Activated T-helper 1 cell treated with anti-CD3 and anti-CD28 coated beads, Interleukin-12 subunit alpha, Interleukin-12 subunit beta, Interleukin-2, Interleukin-4 antibody, amounts not matched to agents 30 ng/mL and 10 ng/mL and 1 ng/mL, durations not matched to agents 14 hours and 24 hours and 36 hours (primary cell): Measurements from ENCODE around the gene COL25A1. TPM values are rescaled to one million over a fixed set of nuclear protein-coding genes. Genes with fewer than 3 reads are reported as not detected.
"Not testable (repeated sequence)": the region's sequence is repeated elsewhere in the genome, so short reads cannot be mapped to it uniquely, and the experiment has no call there.

ENCODE experiments used
- DNase-seq: peaks from one replicate; pipeline ENCODE4 v3.0.0; 2021; ENCODE audit warnings: low spot score
- H3K27ac Mint-ChIP-seq: one replicate; pipeline ENCODE4 v1.8.0; 2021; ENCODE audit warnings: mild to moderate bottlenecking, mixed read lengths
- H3K27me3 Mint-ChIP-seq: one replicate; pipeline ENCODE4 v1.8.0; 2022; ENCODE audit warnings: mild to moderate bottlenecking, moderate library complexity, mixed read lengths; ENCODE audit not compliant: insufficient read depth
- H3K36me3 Mint-ChIP-seq: one replicate; pipeline ENCODE4 v1.8.0; 2021; ENCODE audit warnings: low read depth, mixed read lengths
- H3K4me1 Mint-ChIP-seq: one replicate; pipeline ENCODE4 v1.8.0; 2021; ENCODE audit warnings: low read depth, mixed read lengths
- H3K4me3 Mint-ChIP-seq: one replicate; pipeline ENCODE4 v1.8.0; 2021; ENCODE audit warnings: mild to moderate bottlenecking, moderate library complexity, mixed read lengths
- H3K9me3 Mint-ChIP-seq: one replicate; pipeline ENCODE4 v1.8.0; 2021; ENCODE audit warnings: mixed read lengths
- intact Hi-C: fragments of 100-400 bp; cut with micrococcal nuclease; formaldehyde crosslinking; loops from one replicate; pipeline ENCODE4 v1.15.1; 2024
- total RNA-seq: library from RNA; stranded (reverse); gene quantifications from 2 replicates; pipeline ENCODE4 v1.2.3, GENCODE V29; 2022

Gene COL25A1
- total RNA-seq, 1 donor from 2014 or later: not detected

DNA sequence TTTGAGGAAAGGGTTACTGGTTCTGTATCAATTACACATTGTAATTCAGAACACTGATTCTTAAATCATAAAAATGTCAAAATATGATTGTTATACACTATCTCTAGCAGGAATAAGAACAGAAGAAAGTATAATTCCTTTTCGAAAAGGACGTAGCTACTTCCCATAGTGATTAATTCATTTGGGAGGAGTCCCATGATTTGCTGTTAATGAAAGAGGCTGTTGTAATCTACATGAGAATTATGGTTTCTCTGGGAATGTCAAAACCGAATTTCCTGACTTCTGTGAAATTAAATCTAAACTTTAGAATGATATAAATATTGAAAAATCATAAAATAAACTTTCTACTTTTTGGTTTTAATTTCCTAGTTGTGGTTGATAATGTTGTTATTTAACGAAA is 348.5 kb downstream of the COL25A1 start:
- H3K27me3 Mint-ChIP-seq: peaks cover 10% of the 10 kb centered on the region
- no peak for DNase-seq
- H3K4me3 Mint-ChIP-seq: no peak overlapping the region
- H3K4me1 Mint-ChIP-seq: peaks cover 4% of the 10 kb centered on the region
- H3K9me3 Mint-ChIP-seq: no peaks in the 10 kb centered on the region
- intact Hi-C loops: no loop called here
- H3K27ac Mint-ChIP-seq: no peak overlapping the region
- H3K36me3 Mint-ChIP-seq: peaks cover 1% of the 10 kb centered on the region

DNA sequence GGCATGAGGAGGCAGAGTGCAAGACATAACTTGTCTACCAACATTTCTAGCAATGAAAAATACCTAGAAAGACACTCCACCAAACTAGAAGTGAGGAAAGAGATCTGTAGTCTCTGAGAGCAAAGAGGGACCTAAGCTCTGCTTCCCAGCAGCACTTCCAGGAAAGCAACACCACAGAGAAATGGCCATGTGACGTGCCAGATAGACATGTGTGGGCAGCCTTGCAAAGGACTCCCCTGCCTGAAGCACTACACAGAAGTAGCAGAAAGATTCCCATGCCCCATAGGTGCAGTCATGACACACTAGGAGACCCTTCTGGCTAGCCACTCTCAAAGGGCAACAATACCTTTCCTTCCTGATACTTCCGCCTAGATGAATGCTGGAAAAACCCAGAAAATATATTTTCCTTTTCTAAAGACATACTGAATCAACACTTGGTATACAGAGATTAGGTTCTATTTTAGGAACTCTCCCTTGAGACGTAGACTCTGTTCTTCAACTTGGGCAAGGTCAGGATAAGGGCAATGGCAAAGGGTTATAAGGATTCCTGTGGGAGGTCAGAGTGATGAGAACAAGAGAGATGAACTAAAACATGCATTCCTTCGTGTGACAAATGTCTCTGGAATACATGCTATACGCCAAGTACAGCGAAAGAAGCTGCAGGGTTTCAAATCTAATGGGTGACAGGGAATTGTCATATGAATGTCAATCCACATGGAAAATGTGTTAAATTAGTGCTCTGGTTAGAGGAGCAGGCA is 352.1 kb downstream of the COL25A1 start:
- no peak for DNase-seq
- no peaks in the 10 kb centered on the region for H3K9me3 Mint-ChIP-seq
- H3K4me1 Mint-ChIP-seq: peaks cover 4% of the 10 kb centered on the region
- H3K27me3 Mint-ChIP-seq: peaks cover 6% of the 10 kb centered on the region
- no peak overlapping the region for H3K27ac Mint-ChIP-seq
- intact Hi-C loops: no loop called here
- peaks cover 1% of the 10 kb centered on the region for H3K36me3 Mint-ChIP-seq
- H3K4me3 Mint-ChIP-seq: no peak overlapping the region

DNA sequence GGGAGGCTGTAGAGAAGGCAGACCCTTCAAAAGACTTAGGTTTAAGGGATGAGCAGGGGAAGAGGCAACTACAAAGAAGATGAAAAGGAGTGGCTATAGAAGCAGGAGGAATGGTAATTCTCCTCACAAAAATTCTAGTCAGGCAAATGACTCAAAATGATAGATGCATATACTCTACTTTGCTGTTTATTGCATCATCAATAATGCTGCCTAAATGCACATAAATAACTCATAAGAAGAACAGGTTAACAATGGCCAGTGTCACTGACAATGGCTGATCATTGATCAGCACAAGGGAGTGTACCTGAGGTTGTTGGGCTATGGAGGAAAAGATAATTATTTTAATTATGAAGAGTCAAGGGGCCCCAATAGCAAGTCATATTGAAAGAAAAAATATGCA is 354.9 kb downstream of the COL25A1 start:
- intact Hi-C loops: no loop called here
- no peak for DNase-seq
- no peak overlapping the region for H3K4me3 Mint-ChIP-seq
- H3K4me1 Mint-ChIP-seq: no peaks in the 10 kb centered on the region
- no peak overlapping the region for H3K27ac Mint-ChIP-seq
- peaks cover 5% of the 10 kb centered on the region for H3K27me3 Mint-ChIP-seq
- H3K36me3 Mint-ChIP-seq: peaks cover 1% of the 10 kb centered on the region
- no peaks in the 10 kb centered on the region for H3K9me3 Mint-ChIP-seq

DNA sequence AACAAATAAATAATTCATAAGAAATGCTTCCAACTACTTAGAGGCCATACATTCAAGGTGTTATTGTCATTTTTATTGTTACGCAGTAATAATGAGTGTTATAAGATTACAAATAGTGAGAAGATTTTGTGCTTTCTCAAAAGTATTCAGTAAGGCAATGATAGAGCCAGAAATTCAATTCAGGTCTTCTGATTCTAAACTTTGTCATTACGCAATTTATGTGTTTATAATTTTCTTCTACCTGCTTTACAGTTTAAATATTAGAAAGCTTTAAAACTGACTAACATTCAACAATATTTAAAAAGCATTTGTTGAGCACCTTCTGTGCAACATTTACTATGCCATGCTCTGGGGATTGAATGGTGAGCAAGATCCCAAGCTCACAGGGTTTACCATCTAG is 356.2 kb downstream of the COL25A1 start:
- H3K4me1 Mint-ChIP-seq: no peaks in the 10 kb centered on the region
- intact Hi-C loops: no loop called here
- peaks cover 2% of the 10 kb centered on the region for H3K27me3 Mint-ChIP-seq
- no peak overlapping the region for H3K4me3 Mint-ChIP-seq
- no peaks in the 10 kb centered on the region for H3K36me3 Mint-ChIP-seq
- no peak for DNase-seq
- no peak overlapping the region for H3K27ac Mint-ChIP-seq
- H3K9me3 Mint-ChIP-seq: no peaks in the 10 kb centered on the region

DNA sequence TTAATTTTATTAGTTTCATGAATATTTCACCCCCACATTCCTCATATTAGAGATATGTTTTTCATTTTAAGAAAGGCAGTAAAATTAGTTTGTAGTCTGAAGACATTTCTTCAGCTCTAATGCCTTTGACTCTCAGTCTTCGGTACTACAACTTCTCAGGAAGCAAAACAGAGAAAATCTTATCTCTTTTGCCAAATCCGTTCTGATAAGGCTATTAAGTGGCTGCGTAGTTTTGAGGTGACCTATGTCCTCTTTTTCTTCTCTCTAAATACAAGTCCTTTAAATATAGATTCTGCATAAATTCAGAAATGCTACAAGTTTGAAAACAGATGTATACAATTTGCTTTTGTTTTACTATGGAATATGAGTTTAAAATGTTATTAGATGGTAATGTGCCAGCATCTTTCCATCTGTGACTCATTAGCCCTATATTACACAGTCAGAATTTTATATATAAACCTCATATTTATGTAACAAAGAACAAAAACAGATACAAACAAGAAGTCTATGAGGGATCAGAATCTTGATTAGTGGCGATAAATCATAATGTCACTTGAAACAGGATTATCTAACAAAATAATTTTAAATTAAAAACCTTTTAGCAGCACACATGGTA is 358.4 kb downstream of the COL25A1 start:
- DNase-seq: no peak
- Mint-ChIP-seq H3K9me3 (no peaks in the 10 kb centered on the region), H3K27me3 (no peaks in the 10 kb centered on the region), H3K4me1 (peaks cover 6% of the 10 kb centered on the region), H3K27ac (no peak overlapping the region), H3K36me3 (no peaks in the 10 kb centered on the region), H3K4me3 (no peak overlapping the region)
- intact Hi-C loops: no loop called here

DNA sequence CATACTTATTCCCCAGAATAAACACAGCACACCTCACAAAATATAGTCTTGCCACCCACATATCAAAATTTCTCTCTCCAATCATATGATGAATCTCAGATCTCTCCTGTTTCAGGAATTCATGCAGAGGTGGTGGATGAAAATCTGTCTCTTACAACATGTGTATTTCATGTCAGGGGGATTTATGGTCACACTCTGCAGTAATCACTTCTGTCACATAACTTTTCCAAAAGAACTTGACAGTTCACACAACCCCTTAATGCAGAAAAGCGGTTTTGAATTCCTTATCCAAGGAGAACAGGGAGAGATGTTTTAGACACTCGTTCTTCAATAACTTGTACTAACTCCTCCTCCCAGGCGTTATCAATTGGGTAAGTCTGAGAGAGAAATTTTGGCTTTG is 359.1 kb downstream of the COL25A1 start:
- intact Hi-C loops: no loop called here
- no peak overlapping the region for H3K27ac Mint-ChIP-seq
- peaks cover 6% of the 10 kb centered on the region for H3K4me1 Mint-ChIP-seq
- H3K36me3 Mint-ChIP-seq: no peaks in the 10 kb centered on the region
- no peaks in the 10 kb centered on the region for H3K9me3 Mint-ChIP-seq
- no peak for DNase-seq
- H3K27me3 Mint-ChIP-seq: no peaks in the 10 kb centered on the region
- H3K4me3 Mint-ChIP-seq: no peak overlapping the region

DNA sequence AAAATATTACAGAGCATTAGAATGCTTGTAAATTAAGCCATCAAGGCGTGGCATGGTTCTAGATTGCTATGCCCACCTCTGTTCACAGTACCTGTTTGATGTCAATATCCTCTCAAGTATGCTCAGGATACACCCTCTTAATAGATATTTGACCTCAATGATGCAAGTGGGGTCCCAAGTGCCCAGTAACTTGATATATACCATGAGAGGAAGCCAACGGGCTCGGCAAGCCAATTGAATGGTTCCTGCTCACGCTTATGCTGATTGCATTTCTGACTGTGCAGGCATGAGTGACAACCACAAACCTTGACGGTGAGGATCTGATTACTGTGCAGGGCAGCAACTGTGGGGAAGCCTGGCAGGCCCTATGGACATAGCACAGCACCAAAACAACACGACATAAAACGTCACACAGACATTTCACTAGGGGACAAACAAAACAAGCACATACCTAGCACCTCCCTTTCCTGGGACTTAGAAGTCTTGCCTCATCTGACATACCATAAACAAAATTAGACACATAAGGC is 360.5 kb downstream of the COL25A1 start:
- Mint-ChIP-seq H3K9me3 (no peaks in the 10 kb centered on the region), H3K4me3 (no peak overlapping the region), H3K4me1 (peaks cover 6% of the 10 kb centered on the region), H3K27me3 (peaks cover 5% of the 10 kb centered on the region), H3K36me3 (no peaks in the 10 kb centered on the region), H3K27ac (no peak overlapping the region)
- intact Hi-C loops: no loop called here
- no peak for DNase-seq

DNA sequence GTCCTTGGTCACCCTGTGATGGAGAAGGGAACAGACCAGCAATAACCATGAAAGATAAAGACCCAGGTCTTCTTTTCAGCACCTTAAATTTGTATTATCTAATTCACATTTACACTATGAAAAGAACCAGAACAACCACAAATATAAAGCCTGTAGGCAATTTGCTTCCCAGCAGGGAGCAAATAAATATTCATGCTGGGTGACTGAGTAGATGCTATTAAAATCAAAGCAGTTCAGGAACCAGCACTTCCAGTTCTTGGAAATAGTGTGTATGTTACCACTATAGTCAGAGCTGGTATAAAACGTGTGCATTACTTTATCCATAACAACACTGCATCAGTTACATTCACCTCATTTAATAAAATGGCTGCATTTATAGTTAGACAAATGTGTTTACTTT is 361.8 kb downstream of the COL25A1 start:
- intact Hi-C loops: no loop called here
- H3K27me3 Mint-ChIP-seq: peaks cover 11% of the 10 kb centered on the region
- H3K27ac Mint-ChIP-seq: no peak overlapping the region
- H3K36me3 Mint-ChIP-seq: no peaks in the 10 kb centered on the region
- H3K4me3 Mint-ChIP-seq: no peak overlapping the region
- H3K4me1 Mint-ChIP-seq: peaks cover 6% of the 10 kb centered on the region
- DNase-seq: no peak
- H3K9me3 Mint-ChIP-seq: no peaks in the 10 kb centered on the region

DNA sequence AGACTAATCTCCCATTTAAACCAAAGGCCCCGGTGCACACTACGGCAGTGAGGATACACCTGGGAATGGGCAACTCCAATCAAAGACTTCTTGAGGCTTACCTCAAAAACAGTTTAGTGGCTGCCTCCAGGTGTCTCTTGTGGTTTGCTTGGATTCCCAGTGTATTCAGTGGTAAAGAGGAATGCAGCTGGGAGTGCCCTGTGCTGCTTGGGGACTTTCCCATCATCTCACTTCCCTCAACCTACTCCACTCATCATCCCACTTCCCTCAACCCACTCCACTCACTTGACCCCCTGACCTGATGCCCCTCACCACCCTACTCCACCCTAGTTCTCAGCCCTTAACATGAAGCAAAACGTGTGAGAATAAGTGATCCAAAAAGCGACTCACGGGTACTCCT is 362.3 kb downstream of the COL25A1 start:
- Mint-ChIP-seq H3K27me3 (peaks cover 11% of the 10 kb centered on the region), H3K4me1 (peaks cover 6% of the 10 kb centered on the region), H3K4me3 (no peak overlapping the region), H3K27ac (no peak overlapping the region), H3K36me3 (no peaks in the 10 kb centered on the region), H3K9me3 (no peaks in the 10 kb centered on the region)
- DNase-seq: no peak
- intact Hi-C loops: no loop called here

DNA sequence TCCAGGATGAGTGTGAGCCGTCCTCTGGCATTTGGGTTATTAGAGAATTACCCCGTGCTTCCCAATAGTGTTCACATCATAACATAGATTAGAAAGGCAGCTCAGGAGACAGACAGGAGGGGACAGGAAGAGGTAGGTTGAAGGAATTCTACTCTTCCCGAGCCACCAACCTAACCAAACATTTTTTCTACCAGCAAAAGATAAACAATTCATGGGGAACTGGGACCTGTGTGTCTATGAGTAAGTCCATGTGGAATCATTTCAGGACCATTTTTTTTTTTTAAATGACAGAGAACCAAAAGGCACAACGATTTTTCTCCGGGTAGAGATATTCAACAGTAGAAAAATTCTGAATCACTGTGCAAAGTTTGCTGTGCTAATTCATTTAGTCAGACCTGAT is 365.4 kb downstream of the COL25A1 start:
- Mint-ChIP-seq H3K27me3 (peaks cover 11% of the 10 kb centered on the region), H3K36me3 (no peaks in the 10 kb centered on the region), H3K4me1 (peaks cover 6% of the 10 kb centered on the region), H3K4me3 (no peak overlapping the region), H3K9me3 (no peaks in the 10 kb centered on the region), H3K27ac (no peak overlapping the region)
- intact Hi-C loops: no loop called here
- DNase-seq: no peak

DNA sequence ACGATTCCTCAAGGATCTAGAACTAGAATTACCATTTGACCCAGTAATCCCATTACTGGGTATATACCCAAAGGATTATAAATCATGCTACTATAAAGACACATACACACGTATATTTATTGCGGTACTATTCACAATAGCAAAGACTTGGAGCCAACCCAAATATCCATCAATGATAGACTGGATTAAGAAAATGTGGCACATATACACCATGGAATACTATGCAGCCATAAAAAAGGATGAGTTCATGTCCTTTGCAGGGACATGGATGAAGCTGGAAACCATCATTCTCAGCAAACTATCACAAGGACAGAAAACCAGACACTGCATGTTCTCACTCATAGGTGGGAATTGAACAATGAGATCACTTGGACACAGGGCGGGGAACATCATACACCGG is 368.5 kb downstream of the COL25A1 start:
- H3K9me3 Mint-ChIP-seq, intact Hi-C loops, H3K4me1 Mint-ChIP-seq, H3K27ac Mint-ChIP-seq, H3K4me3 Mint-ChIP-seq, DNase-seq, H3K36me3 Mint-ChIP-seq: not testable (repeated sequence)
- peaks cover 14% of the 10 kb centered on the region for H3K27me3 Mint-ChIP-seq

DNA sequence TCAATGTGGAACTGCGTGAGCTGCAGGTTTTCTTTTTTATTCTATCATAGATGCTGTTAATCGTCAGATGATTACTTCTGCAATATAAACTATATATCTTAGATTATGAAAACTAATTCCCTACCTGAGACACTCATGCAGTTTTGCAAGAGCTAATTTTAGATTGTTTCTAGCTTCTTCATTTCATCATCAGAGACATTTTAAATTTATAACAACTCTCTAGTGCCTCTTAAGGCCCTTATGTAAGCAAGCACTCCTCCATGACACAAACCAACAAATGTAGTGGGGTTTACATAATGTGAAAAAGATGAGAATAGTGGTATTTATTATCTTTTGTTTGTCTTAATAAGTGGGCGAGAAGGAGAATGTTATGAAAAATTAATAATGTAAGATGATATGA is 369.4 kb downstream of the COL25A1 start:
- no peaks in the 10 kb centered on the region for H3K4me1 Mint-ChIP-seq
- intact Hi-C loops: no loop called here

DNA sequence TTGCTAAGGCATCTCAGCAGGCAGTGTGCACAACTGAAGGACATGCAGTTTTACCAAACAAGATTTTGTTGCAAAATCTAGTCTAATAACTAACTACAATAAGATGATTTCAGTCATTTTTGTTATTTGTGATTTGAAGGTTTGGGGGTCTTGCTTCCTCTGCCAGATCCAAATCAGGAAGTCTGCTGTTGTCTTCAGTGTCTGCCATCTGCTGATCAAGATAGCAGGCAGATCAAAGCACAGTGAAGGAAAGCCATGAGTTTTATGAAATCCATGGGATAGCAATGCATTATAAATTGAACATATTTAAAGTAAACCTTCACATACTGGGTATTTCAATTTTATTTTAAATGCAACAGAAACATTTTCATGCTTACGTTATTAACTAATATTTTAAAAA is 370.5 kb downstream of the COL25A1 start:
- intact Hi-C loops: no loop called here
- peaks cover 9% of the 10 kb centered on the region for H3K27me3 Mint-ChIP-seq
- no peak overlapping the region for H3K27ac Mint-ChIP-seq
- no peaks in the 10 kb centered on the region for H3K9me3 Mint-ChIP-seq
- no peaks in the 10 kb centered on the region for H3K4me1 Mint-ChIP-seq
- DNase-seq: no peak
- H3K4me3 Mint-ChIP-seq: no peak overlapping the region
- no peaks in the 10 kb centered on the region for H3K36me3 Mint-ChIP-seq

More for the DNA sequence above, 369.4 kb downstream of the COL25A1 start:
- no peak overlapping the region for H3K27ac Mint-ChIP-seq
- no peaks in the 10 kb centered on the region for H3K9me3 Mint-ChIP-seq
- DNase-seq: no peak
- no peak overlapping the region for H3K4me3 Mint-ChIP-seq
- no peaks in the 10 kb centered on the region for H3K36me3 Mint-ChIP-seq
- H3K27me3 Mint-ChIP-seq: peaks cover 14% of the 10 kb centered on the region
